ENCODE measurements around the gene RGP1. TPM values are rescaled to one million over a fixed set of nuclear protein-coding genes. Genes with fewer than 3 reads are reported as not detected.

RGP1 gene
- total RNA-seq, 1 experiment from 2014 or later: 13.8 TPM

DNA sequence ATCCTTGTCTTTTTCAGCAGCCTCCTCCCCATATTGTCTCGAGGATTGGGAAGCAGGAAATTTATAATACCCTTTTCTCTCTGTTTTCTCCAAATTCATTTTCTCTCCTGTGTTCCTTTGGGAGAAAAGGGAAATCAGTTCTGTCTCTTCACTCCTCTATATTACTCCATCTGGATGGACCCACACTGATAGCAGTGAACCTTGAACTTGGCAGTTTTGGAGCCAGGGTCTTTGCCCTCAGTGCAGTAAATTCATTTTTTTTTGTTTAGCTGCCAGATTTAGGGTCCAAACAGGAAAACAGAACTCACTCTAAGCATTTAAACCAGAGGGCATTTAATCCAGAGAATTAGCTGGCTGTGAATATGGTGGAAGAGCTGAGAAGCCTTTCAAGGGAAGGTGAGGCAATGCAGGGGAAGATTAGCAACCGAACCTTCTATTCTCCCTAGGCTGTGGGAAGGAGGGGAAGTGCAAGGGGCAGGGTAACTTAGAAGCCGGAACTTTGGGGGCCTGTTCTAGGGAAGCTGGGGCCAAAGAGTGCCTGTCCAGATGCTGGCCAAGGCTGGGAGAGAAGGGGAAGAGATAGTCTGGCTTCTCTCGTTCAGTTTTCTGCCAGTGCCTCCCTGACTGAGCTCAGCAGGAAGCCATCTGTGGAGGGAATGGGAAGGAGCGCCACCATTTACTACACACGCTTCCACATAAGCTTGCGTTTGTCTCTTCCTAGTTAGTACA, 26.0 kb downstream of the RGP1 start:
- Histone ChIP-seq H2AFZ (ENCODE audit: low read length) (no peak overlapping the region), H3K36me3 (ENCODE audit: low read depth, low read length) (no peaks in the 10 kb centered on the region), H3K27ac (ENCODE audit: low read length) (no peak overlapping the region), H3K9me2 (replicated peaks; ENCODE audit: low read length) (no peaks in the 10 kb centered on the region), H3K4me3 (ENCODE audit: low read length) (no peak overlapping the region), H3K4me2 (ENCODE audit: low read length) (no peak overlapping the region), H3K79me2 (ENCODE audit: low read length) (no peaks in the 10 kb centered on the region), H3K9me3 (ENCODE audit: low read length) (no peaks in the 10 kb centered on the region), H3K27me3 (ENCODE audit: low read length) (no peaks in the 10 kb centered on the region), H3F3A (ENCODE audit: low read length, unreplicated experiment) (peaks cover 5% of the 10 kb centered on the region), H3K4me1 (ENCODE audit: insufficient read depth, low read length) (peaks cover 34% of the 10 kb centered on the region), H4K20me1 (ENCODE audit: low read length) (no peaks in the 10 kb centered on the region), H3K9ac (ENCODE audit: low read length) (no peak overlapping the region)
- BruUV-seq (replicated peaks): no TSS peak
- ChIA-PET POLR2A (ENCODE audit: unreplicated experiment) (no interaction called here), CTCF (no interaction called here)
- TF ChIP-seq CTCF (conservative IDR thresholded peaks at IDR 0.05; ENCODE audit: low read depth, low read length) (no peak), EZH2 (IDR thresholded peaks at IDR 0.05; ENCODE audit: low read length, unreplicated experiment) (no peak), EZH2phosphoT487 (IDR thresholded peaks at IDR 0.05; ENCODE audit: borderline replicate concordance, low read length) (no peak)
- ATAC-seq (no peak), DNase-seq (no peak)
- intact Hi-C loops (cut with micrococcal nuclease): loop anchor here (10.0 kb wide), 1 partner anchor 50 kb away; the partner anchor contains the start of genes FAM221B and TMEM8B

GRCh38 chr9:35776018-35776417, 26.9 kb downstream of the RGP1 start:
- Histone ChIP-seq H3K9ac (ENCODE audit: low read length) (no peak overlapping the region), H3K27me3 (ENCODE audit: low read length) (no peaks in the 10 kb centered on the region), H2AFZ (ENCODE audit: low read length) (no peak overlapping the region), H3K4me1 (ENCODE audit: insufficient read depth, low read length) (peaks cover 24% of the 10 kb centered on the region), H4K20me1 (ENCODE audit: low read length) (no peaks in the 10 kb centered on the region), H3F3A (ENCODE audit: low read length, unreplicated experiment) (no peaks in the 10 kb centered on the region), H3K4me3 (ENCODE audit: low read length) (no peak overlapping the region), H3K4me2 (ENCODE audit: low read length) (no peak overlapping the region), H3K9me2 (replicated peaks; ENCODE audit: low read length) (no peaks in the 10 kb centered on the region), H3K79me2 (ENCODE audit: low read length) (no peaks in the 10 kb centered on the region), H3K36me3 (ENCODE audit: low read depth, low read length) (no peaks in the 10 kb centered on the region), H3K27ac (ENCODE audit: low read length) (no peak overlapping the region), H3K9me3 (ENCODE audit: low read length) (no peaks in the 10 kb centered on the region)
- intact Hi-C loops (cut with micrococcal nuclease): loop anchor here (10.0 kb wide), 1 partner anchor 49 kb away; the partner anchor contains the start of genes FAM221B and TMEM8B
- CTCF ChIA-PET: interaction anchor here (0.5 kb wide), 1 partner anchor 1667 kb away, joined by 8 read pairs; no protein-coding TSS in a partner anchor
- no TSS peak for BruUV-seq (replicated peaks)
- ATAC-seq (no peak), DNase-seq (no peak)
- TF ChIP-seq EZH2phosphoT487 (IDR thresholded peaks at IDR 0.05; ENCODE audit: borderline replicate concordance, low read length) (no peak), EZH2 (IDR thresholded peaks at IDR 0.05; ENCODE audit: low read length, unreplicated experiment) (no peak), CTCF (conservative IDR thresholded peaks at IDR 0.05; ENCODE audit: low read depth, low read length) (no peak)
- POLR2A ChIA-PET (ENCODE audit: unreplicated experiment): no interaction called here

GRCh38 chr9:35778496-35778895, 29.4 kb downstream of the RGP1 start:
- no TSS peak for BruUV-seq (replicated peaks)
- CTCF ChIA-PET: interaction anchor here (0.5 kb wide), 1 partner anchor 21 kb away, joined by 3 read pairs; no protein-coding TSS in a partner anchor

More at GRCh38 chr9:35778496-35778895, 29.4 kb downstream of the RGP1 start:
- H4K20me1 ChIP-seq (ENCODE audit: low read length): no peaks in the 10 kb centered on the region
- no peak overlapping the region for H2AFZ ChIP-seq (ENCODE audit: low read length)
- no peaks in the 10 kb centered on the region for H3K9me2 ChIP-seq (replicated peaks; ENCODE audit: low read length)
- H3K9ac ChIP-seq (ENCODE audit: low read length): no peak overlapping the region
- H3K36me3 ChIP-seq (ENCODE audit: low read depth, low read length): no peaks in the 10 kb centered on the region
- H3K27ac ChIP-seq (ENCODE audit: low read length): no peak overlapping the region
- no peak overlapping the region for H3K4me3 ChIP-seq (ENCODE audit: low read length)
- no peak for ATAC-seq
- H3K4me2 ChIP-seq (ENCODE audit: low read length): no peak overlapping the region
- POLR2A ChIA-PET (ENCODE audit: unreplicated experiment): no interaction called here
- no peaks in the 10 kb centered on the region for H3K27me3 ChIP-seq (ENCODE audit: low read length)
- TF ChIP-seq EZH2 (IDR thresholded peaks at IDR 0.05; ENCODE audit: low read length, unreplicated experiment) (no peak), EZH2phosphoT487 (IDR thresholded peaks at IDR 0.05; ENCODE audit: borderline replicate concordance, low read length) (no peak), CTCF (conservative IDR thresholded peaks at IDR 0.05; ENCODE audit: low read depth, low read length) (no peak)
- H3K79me2 ChIP-seq (ENCODE audit: low read length): no peaks in the 10 kb centered on the region
- no peaks in the 10 kb centered on the region for H3F3A ChIP-seq (ENCODE audit: low read length, unreplicated experiment)
- H3K9me3 ChIP-seq (ENCODE audit: low read length): no peaks in the 10 kb centered on the region
- no peak for DNase-seq
- intact Hi-C loops (cut with micrococcal nuclease): loop anchor here (10.0 kb wide), 1 partner anchor 46 kb away; the partner anchor contains the start of genes FAM221B and TMEM8B
- H3K4me1 ChIP-seq (ENCODE audit: insufficient read depth, low read length): 0 out of 2 replicates have a peak, but pooled peaks cover 4% of the 10 kb centered on the region

Data from PC-3 (cell line).